ENCODE measurements around the gene TUBGCP5.
"Not testable (repeated sequence)": the region's sequence is repeated elsewhere in the genome, so short reads cannot be mapped to it uniquely, and the experiment has no call there.

TUBGCP5 gene

GRCh38 chr15:23039143-23039916, at the start of gene TUBGCP5:
Gene TUBGCP5, minus strand, starts transcription at chr15:23039569. Its CDS starts 26 bp downstream, at chr15:23039543.
- DNase-seq: peak; percentile 85

GRCh38 chr15:23083115-23083514, 43.7 kb upstream of the TUBGCP5 start:
- no peak for DNase-seq

GRCh38 chr15:23081996-23082737, 42.8 kb upstream of the TUBGCP5 start:
- DNase-seq: not testable (repeated sequence)

- no peak for DNase-seq
Observed at GRCh38 chr15:23081271-23081670, 41.9 kb upstream of the TUBGCP5 start.

GRCh38 chr15:23079766-23080165, 40.4 kb upstream of the TUBGCP5 start:
- DNase-seq: no peak

GRCh38 chr15:23075927-23076326, 36.6 kb upstream of the TUBGCP5 start:
- no peak for DNase-seq

GRCh38 chr15:23074684-23075083, 35.3 kb upstream of the TUBGCP5 start:
- DNase-seq: peak; percentile 48

GRCh38 chr15:23073890-23074646, 34.7 kb upstream of the TUBGCP5 start:
- DNase-seq: peak; percentile 83

- DNase-seq: no peak
Observed at GRCh38 chr15:23072633-23073032, 33.3 kb upstream of the TUBGCP5 start.

GRCh38 chr15:23069496-23070166, 30.3 kb upstream of the TUBGCP5 start:
- DNase-seq: no peak

- no peak for DNase-seq
Observed at GRCh38 chr15:23067416-23067815, 28.0 kb upstream of the TUBGCP5 start.

GRCh38 chr15:23065836-23066235, 26.5 kb upstream of the TUBGCP5 start:
- DNase-seq: no peak

GRCh38 chr15:23064156-23064555, 24.8 kb upstream of the TUBGCP5 start:
- DNase-seq: no peak

- DNase-seq: no peak
Observed at GRCh38 chr15:23057707-23058106, 18.3 kb upstream of the TUBGCP5 start.

- no peak for DNase-seq
Observed at GRCh38 chr15:23055316-23055715, 15.9 kb upstream of the TUBGCP5 start.

- DNase-seq: no peak
Observed at GRCh38 chr15:23052522-23052921, 13.2 kb upstream of the TUBGCP5 start.

GRCh38 chr15:23050708-23051107, 11.3 kb upstream of the TUBGCP5 start:
- no peak for DNase-seq

GRCh38 chr15:23049984-23050628, 10.7 kb upstream of the TUBGCP5 start:
- DNase-seq: no peak

- DNase-seq: not testable (repeated sequence)
Observed at GRCh38 chr15:23048572-23049282, 9.4 kb upstream of the TUBGCP5 start.

- not testable (repeated sequence) for DNase-seq
Observed at GRCh38 chr15:23043987-23044386, 4.6 kb upstream of the TUBGCP5 start.

GRCh38 chr15:23043535-23043934, 4.2 kb upstream of the TUBGCP5 start:
- not testable (repeated sequence) for DNase-seq

- DNase-seq: not testable (repeated sequence)
Observed at GRCh38 chr15:23041736-23042135, 2.4 kb upstream of the TUBGCP5 start.
